HepG2 (cell line): ENCODE data around the gene LAMP2. TPM values are rescaled to one million over a fixed set of nuclear protein-coding genes. Genes with fewer than 3 reads are reported as not detected.

Source experiments
- ATAC-seq: fragments of 200-7000 bp; cut with Tn5 transposase; 3 replicates; pipeline ENCODE4 v1.9.1; 2020; ENCODE audit warnings: mild to moderate bottlenecking, moderate library complexity
- BruUV-seq: library from RNA; stranded (reverse); fragments of 400-500 nt; replicated peaks from 2 replicates; lab custom pipeline; 2021; lab: Mats Ljungman, UMichigan
- CTCF ChIA-PET: fragments of 300-600 bp; formaldehyde crosslinking; extraction: SDS; loops from one replicate; lab custom pipeline; 2021; ENCODE audit warnings: low total read pairs, inconsistent platforms, low intra/inter-chr PET ratio; lab: Yijun Ruan, JAX
- POLR2A ChIA-PET: fragments of 350-600 bp; sonication (Branson Sonifier 250); formaldehyde crosslinking; loops from one replicate; lab custom pipeline; 2020; ENCODE audit warnings: antibody characterized with exemption, inconsistent platforms; lab: Yijun Ruan, JAX
- DNase-seq: peaks from one replicate; pipeline ENCODE4 v3.0.0-alpha.2; 2015; ENCODE audit warnings: low spot score
- FAIRE-seq: peaks from 3 replicates; lab custom pipeline; 2011; peaks lifted over from hg19 to GRCh38; lab: Jason Lieb, UNC
- H2AFZ ChIP-seq: one replicate; pipeline ENCODE4 v1.6.1; 2011; ENCODE audit warnings: low read length, inconsistent platforms
- H3K27ac ChIP-seq: fragments of 300-600 bp; 3 replicates; pipeline ENCODE4 v1.8.0; 2011; ENCODE audit warnings: mixed run types, mild to moderate bottlenecking, mixed read lengths, low read length, inconsistent platforms; ENCODE audit not compliant: insufficient read depth; ENCODE audit errors: extremely low read length
- H3K27me3 ChIP-seq, 2 experiments: fragments of 200-600 bp in 1 of 2; 2 replicates in 1 of 2; 3 replicates in 1 of 2; pipeline versions ENCODE4 v1.6.0 to v1.8.0; 2011; ENCODE audit warnings: low read length in 2 of 2, mild to moderate bottlenecking in 2 of 2, moderate library complexity in 2 of 2, inconsistent platforms in 1 of 2; ENCODE audit not compliant: insufficient read depth in 2 of 2, control insufficient read depth in 1 of 2
- H3K36me3 ChIP-seq, 2 experiments: fragments of 200-600 bp in 1 of 2; replicated peaks in 1 of 2; 2 replicates in 1 of 2; 3 replicates in 1 of 2; pipeline versions ENCODE4 v1.5.1 to v1.8.0; 2011; ENCODE audit warnings: low read length in 2 of 2, inconsistent platforms in 1 of 2; ENCODE audit not compliant: insufficient read depth in 2 of 2, control insufficient read depth in 1 of 2
- H3K4me1 ChIP-seq: 2 replicates; pipeline ENCODE4 v1.5.1; 2012; ENCODE audit warnings: low read length, inconsistent platforms; ENCODE audit not compliant: insufficient read depth
- H3K4me2 ChIP-seq: 2 replicates; pipeline ENCODE4 v1.6.0; 2011; ENCODE audit warnings: low read depth, low read length, inconsistent platforms
- H3K4me3 ChIP-seq, 3 experiments: fragments of 200-600 bp in 1 of 3; sonication (generic), shearing (Covaris generic) in 1 of 3; replicated peaks in 1 of 3; 2 replicates each; pipeline ENCODE4 v1.5.1; 2011 to 2016; ENCODE audit warnings: low read length in 3 of 3, inconsistent platforms in 2 of 3, low read depth in 2 of 3, mild to moderate bottlenecking in 2 of 3, control low read depth in 1 of 3, mixed read lengths in 1 of 3; ENCODE audit not compliant: insufficient read depth in 1 of 3
- H3K79me2 ChIP-seq: one replicate; pipeline ENCODE4 v1.6.1; 2011; ENCODE audit warnings: low read length, inconsistent platforms; ENCODE audit not compliant: insufficient read depth
- H3K9ac ChIP-seq: 2 replicates; pipeline ENCODE4 v1.6.0; 2011; ENCODE audit warnings: mild to moderate bottlenecking, low read depth, low read length, inconsistent platforms; ENCODE audit not compliant: insufficient read depth
- H3K9me3 ChIP-seq: 2 replicates; pipeline ENCODE4 v1.5.1; 2012; ENCODE audit warnings: mild to moderate bottlenecking, low read length
- H4K20me1 ChIP-seq: 2 replicates; pipeline ENCODE4 v1.6.0; 2011; ENCODE audit warnings: inconsistent platforms, mild to moderate bottlenecking, low read length, moderate library complexity; ENCODE audit not compliant: insufficient read depth
- CHCHD3 ChIP-seq: sonication (generic); formaldehyde crosslinking; IDR thresholded peaks from 2 replicates; pipeline ENCODE4 v1.8.0; 2022; ENCODE audit warnings: mild to moderate bottlenecking, missing genetic modification reagents, moderate library complexity
- CREB3 ChIP-seq: sonication (generic); formaldehyde crosslinking; IDR thresholded peaks from 2 replicates; pipeline ENCODE4 v1.5.0; 2020; ENCODE audit warnings: missing genetic modification reagents
- HMG20B ChIP-seq: conservative IDR thresholded peaks from 2 replicates; pipeline ENCODE4 v1.6.1; 2016; ENCODE audit warnings: missing genetic modification reagents, missing compliant biosample characterization
- MYC ChIP-seq: sonication (generic); formaldehyde crosslinking; IDR thresholded peaks from 2 replicates; pipeline ENCODE4 v1.9.0; 2021; ENCODE audit warnings: missing genetic modification reagents, borderline replicate concordance
- PCBP1 ChIP-seq: fragments of 200-400 bp; formaldehyde crosslinking; IDR thresholded peaks from 2 replicates; pipeline ENCODE4 v1.6.1; 2017; ENCODE audit warnings: mild to moderate bottlenecking, low read depth, low read length, borderline replicate concordance
- RFX3 ChIP-seq: IDR thresholded peaks from 2 replicates; pipeline ENCODE4 v1.6.1; 2016; ENCODE audit warnings: missing biosample characterization, missing genetic modification reagents
- ZFAT ChIP-seq: sonication (generic); formaldehyde crosslinking; conservative IDR thresholded peaks from 2 replicates; pipeline ENCODE4 v1.8.1; 2023; ENCODE audit warnings: missing genetic modification reagents, inconsistent platforms
- ZFP62 ChIP-seq: sonication (generic); formaldehyde crosslinking; IDR thresholded peaks from 2 replicates; pipeline ENCODE4 v1.4.0; 2020; ENCODE audit warnings: missing genetic modification reagents
- ZNF292 ChIP-seq: sonication (generic); formaldehyde crosslinking; IDR thresholded peaks from 2 replicates; pipeline ENCODE4 v1.8.1; 2022; ENCODE audit warnings: mild to moderate bottlenecking, low read depth, missing genetic modification reagents, borderline replicate concordance
- ZNF33B ChIP-seq: sonication (generic); formaldehyde crosslinking; IDR thresholded peaks from 2 replicates; pipeline ENCODE4 v1.5.1; 2020; ENCODE audit warnings: mild to moderate bottlenecking, missing genetic modification reagents
- ZNF34 ChIP-seq: sonication (generic); formaldehyde crosslinking; IDR thresholded peaks from 2 replicates; pipeline ENCODE4 v1.4.0; 2020; ENCODE audit warnings: mild to moderate bottlenecking, missing genetic modification reagents, borderline replicate concordance
- ZNF350 ChIP-seq: sonication (generic); formaldehyde crosslinking; IDR thresholded peaks from 2 replicates; pipeline ENCODE4 v1.4.0; 2020; ENCODE audit warnings: mild to moderate bottlenecking, low read depth, missing genetic modification reagents, borderline replicate concordance
- ZNF780A ChIP-seq: sonication (generic); formaldehyde crosslinking; IDR thresholded peaks from 2 replicates; pipeline ENCODE4 v1.8.0; 2022; ENCODE audit warnings: mild to moderate bottlenecking, missing genetic modification reagents, moderate library complexity
- ZNF891 ChIP-seq: sonication (generic); formaldehyde crosslinking; IDR thresholded peaks from 2 replicates; pipeline ENCODE4 v1.5.0; 2020; ENCODE audit warnings: mild to moderate bottlenecking, missing genetic modification reagents
- WGBS: methylation state at CpG from one replicate; pipeline ENCODE4 v1.1.6; 2017; ENCODE audit warnings: low lambda C conversion rate; 5-methylcytosine and 5-hydroxymethylcytosine counted together
- in situ Hi-C: cut with HindIII; loops from 2 replicates; pipeline ENCODE4 v1.10.0; 2017; ENCODE audit warnings: low pct_unique_long_range_greater_than_20kb; ENCODE audit not compliant: extremely low pct_ligation_motif_present
- intact Hi-C: fragments of 100-400 bp; cut with micrococcal nuclease; formaldehyde crosslinking; loops from one replicate; pipeline ENCODE4 v1.10.0; 2022; ENCODE audit not compliant: unreplicated experiment
- polyA plus RNA-seq, 8 experiments: library from polyadenylated mRNA; depleted of rRNA in 3 of 8; stranded (reverse) in 7 of 8; unstranded in 1 of 8; fragments of >200 nt; fragmentation: Illumina TruSeq in 4 of 8; extraction: Trizol in 4 of 8; gene quantifications; 2 replicates each; pipeline versions ENCODE4 v1.2.1 to v1.2.3, GENCODE V29; 2011 to 2016; ENCODE audit warnings: low read depth in 4 of 8, missing spikeins in 1 of 8, mixed read lengths in 1 of 8; ENCODE audit not compliant: insufficient read depth in 1 of 8
- total RNA-seq, 5 experiments: library from RNA; depleted of rRNA; stranded (reverse); fragments of >200 nt; fragmentation: Illumina TruSeq; extraction: Trizol; gene quantifications; 2 replicates each; pipeline ENCODE4 v1.2.3, GENCODE V29; 2016; ENCODE audit warnings: low read depth in 1 of 5

The LAMP2 gene
- total and polyA plus RNA-seq, 2 of the 13 experiments (the other 11 are each of a cell fraction or from before 2014, with no cell fraction given), result 127 to 170 TPM

- H3K9me3 ChIP-seq, result no peaks in the 10 kb centered on the region
- no TSS peak for BruUV-seq
- CTCF ChIA-PET, result no interaction called here
These were observed 22.6 kb downstream of the LAMP2 start for GRCh38 chrX:120446498-120446897.

GRCh38 chrX:120439921-120440320 lies 29.2 kb downstream of the LAMP2 start:
- intact Hi-C loops, result no loop called here
- H3K4me3 ChIP-seq, result no peak overlapping the region
- WGBS, result 95% methylated on average over 3 of the region's 3 CpGs
- in situ Hi-C loops, result no loop called here
- H3K79me2 ChIP-seq, result no peaks in the 10 kb centered on the region
- H3K27me3 ChIP-seq, result no peaks in the 10 kb centered on the region
- peaks cover 2 to 39% of the 10 kb centered on the region in 2 experiments; a peak in 4 of 5 replicates for H3K36me3 ChIP-seq
- no peak overlapping the region for H3K4me2 ChIP-seq
- H3K27ac ChIP-seq, result no peak overlapping the region
- ATAC-seq (no peak), FAIRE-seq (no peak), DNase-seq (no peak)
- ChIA-PET POLR2A (no interaction called here), CTCF (no interaction called here)
- H3K9me3 ChIP-seq, result no peaks in the 10 kb centered on the region
- no peaks in the 10 kb centered on the region for H3K4me1 ChIP-seq
- no peak overlapping the region for H2AFZ ChIP-seq
- BruUV-seq, result no TSS peak
- H4K20me1 ChIP-seq, result no peaks in the 10 kb centered on the region
- no peak for TF ChIP-seq ZNF891 (CRISPR knock-in tag)
- TF ChIP-seq PCBP1, result no peak
- no peak for TF ChIP-seq ZNF350 (CRISPR knock-in tag)
- no peak for TF ChIP-seq CHCHD3 (CRISPR knock-in tag)
- no peak for TF ChIP-seq MYC
- TF ChIP-seq ZNF292, result no peak
- TF ChIP-seq ZNF34 (CRISPR knock-in tag), result no peak
- TF ChIP-seq ZFAT (CRISPR knock-in tag), result no peak
- TF ChIP-seq ZNF780A, result no peak
- no peak for TF ChIP-seq HMG20B (CRISPR knock-in tag)
- TF ChIP-seq CREB3 (CRISPR knock-in tag), result no peak
- TF ChIP-seq ZFP62, result no peak
- TF ChIP-seq ZNF33B (CRISPR knock-in tag), result no peak
- no peak overlapping the region for H3K9ac ChIP-seq

More at GRCh38 chrX:120446498-120446897, 22.6 kb downstream of the LAMP2 start:
- H3K9ac ChIP-seq, result no peak overlapping the region
- no peak for ATAC-seq
- no peaks in the 10 kb centered on the region for H3K79me2 ChIP-seq
- DNase-seq, result no peak
- H4K20me1 ChIP-seq, result no peaks in the 10 kb centered on the region
- H3K4me2 ChIP-seq, result no peak overlapping the region
- no peaks in the 10 kb centered on the region for H3K4me1 ChIP-seq
- no peak overlapping the region for H3K27ac ChIP-seq
- no peak overlapping the region for H2AFZ ChIP-seq
- in situ Hi-C loops (no loop called here), intact Hi-C loops (no loop called here)
- FAIRE-seq, result no peak
- no peaks in the 10 kb centered on the region for H3K27me3 ChIP-seq
- 98% methylated on average over 6 of the region's 8 CpGs for WGBS
- POLR2A ChIA-PET, result no interaction called here
- no peak for TF ChIP-seq RFX3 (CRISPR knock-in tag)
- peaks cover 4 to 40% of the 10 kb centered on the region in 2 experiments; a peak in 4 of 5 replicates for H3K36me3 ChIP-seq
- H3K4me3 ChIP-seq, result no peak overlapping the region
